Measurements from ENCODE around the gene SLC25A30. TPM values are rescaled to one million over a fixed set of nuclear protein-coding genes. Genes with fewer than 3 reads are reported as not detected.

SLC25A30 gene
- total RNA-seq, 1 experiment from 2014 or later, result 6.3 TPM

GRCh38 chr13:45385320-45385719 is 32.9 kb downstream of the SLC25A30 start:
- Mint-ChIP-seq H3K36me3 (ENCODE audit: insufficient read depth in 1 of 3, low read depth in 3 of 3) (peaks cover 10 to 32% (median 24%) of the 10 kb centered on the region in 3 experiments; a peak in 6 of 7 replicates), H3K27me3 (ENCODE audit: low read depth) (no peaks in the 10 kb centered on the region), H3K4me3 (no peak overlapping the region), H3K4me1 (no peaks in the 10 kb centered on the region), H3K27ac (no peak overlapping the region), H3K9me3 (no peaks in the 10 kb centered on the region)
- Histone ChIP-seq H3K23ac (ENCODE audit: insufficient read length, low read depth, low read length) (no peak overlapping the region), H2AK5ac (ENCODE audit: insufficient read length, low read length) (no peak overlapping the region), H3T11ph (ENCODE audit: low read length) (no peak overlapping the region), H3K27ac (ENCODE audit: insufficient read length, low read depth, low read length) (no peak overlapping the region), H3K9ac (ENCODE audit: extremely low read depth, insufficient read length, low read length) (no peak overlapping the region), H2BK15ac (ENCODE audit: low read depth, low read length) (no peak overlapping the region), H3K14ac (ENCODE audit: insufficient read depth, low read length) (no peak overlapping the region), H4K5ac (ENCODE audit: insufficient read length, low read depth, low read length) (no peak overlapping the region), H3K79me2 (ENCODE audit: insufficient read depth, low read length) (no peaks in the 10 kb centered on the region), H2BK20ac (ENCODE audit: low read depth, low read length, poor library complexity, severe bottlenecking) (no peak overlapping the region), H2AFZ (ENCODE audit: low read length) (no peak overlapping the region), H2BK120ac (ENCODE audit: low read depth, low read length, poor library complexity, severe bottlenecking) (no peak overlapping the region), H3K4me1 (ENCODE audit: insufficient read depth, low read length) (no peaks in the 10 kb centered on the region), H3K23me2 (ENCODE audit: insufficient read length, low read depth, low read length, poor library complexity, severe bottlenecking) (no peaks in the 10 kb centered on the region), H3K4ac (ENCODE audit: low read depth, low read length) (no peak overlapping the region), H3K79me1 (ENCODE audit: insufficient read depth, low read depth, low read length, poor library complexity, severe bottlenecking) (no peaks in the 10 kb centered on the region), H2BK5ac (ENCODE audit: insufficient read length, low read length) (no peak overlapping the region), H3K4me2 (ENCODE audit: insufficient read depth, insufficient read length, low read length) (no peak overlapping the region), H3K56ac (ENCODE audit: insufficient read length, low read depth, low read length) (no peak overlapping the region), H3K9me3 (ENCODE audit: control insufficient read depth, low read depth, low read length) (no peaks in the 10 kb centered on the region), H3K18ac (ENCODE audit: insufficient read length, low read depth, low read length) (no peak overlapping the region), H4K8ac (replicated peaks; ENCODE audit: insufficient read length, low read depth, low read length) (no peak overlapping the region), H4K20me1 (ENCODE audit: control insufficient read depth, insufficient read depth, insufficient read length) (no peaks in the 10 kb centered on the region), H4K91ac (ENCODE audit: insufficient read length, low read depth, low read length) (no peak overlapping the region), H3K27me3 (ENCODE audit: insufficient read depth, low read length) (no peaks in the 10 kb centered on the region), H2BK12ac (ENCODE audit: insufficient read length, low read depth, low read length) (no peak overlapping the region)
- no peak for TF ChIP-seq CTCF (conservative IDR thresholded peaks at IDR 0.05)
- DNase-seq, result no peak
- WGBS (ENCODE audit: extremely low coverage, insufficient read length, low lambda C conversion rate), result no CpG with 5 or more reads among the region's 5 CpGs
